Mesendoderm (in vitro differentiated cells): ENCODE data around the gene POU2AF2.
"Not testable (repeated sequence)": the region's sequence is repeated elsewhere in the genome, so short reads cannot be mapped to it uniquely, and the experiment has no call there.

Source experiments
- DNase-seq: peaks from one replicate; pipeline ENCODE4 v3.0.0; 2013
- H2AK5ac ChIP-seq: 2 replicates; pipeline ENCODE4 v1.6.1; 2013; ENCODE audit warnings: low read length, inconsistent platforms
- H2BK120ac ChIP-seq: 2 replicates; pipeline ENCODE4 v1.6.1; 2013; ENCODE audit warnings: low read depth, mild to moderate bottlenecking, low read length, moderate library complexity, mixed read lengths
- H2BK15ac ChIP-seq: replicated peaks from 2 replicates; pipeline ENCODE4 v1.6.1; 2013; ENCODE audit warnings: low read depth, mild to moderate bottlenecking, moderate library complexity
- H2BK5ac ChIP-seq: 2 replicates; pipeline ENCODE4 v1.6.1; 2013; ENCODE audit warnings: low read length, inconsistent platforms
- H3K18ac ChIP-seq: 2 replicates; pipeline ENCODE4 v1.6.1; 2013; ENCODE audit warnings: mild to moderate bottlenecking, low read length, mixed read lengths
- H3K23ac ChIP-seq: one replicate; pipeline ENCODE4 v1.6.1; 2013; ENCODE audit warnings: low read length
- H3K27ac ChIP-seq: 2 replicates; pipeline ENCODE4 v1.5.1; 2013; ENCODE audit warnings: low read depth, mild to moderate bottlenecking, inconsistent platforms, low read length, moderate library complexity
- H3K27me3 ChIP-seq: 2 replicates; pipeline ENCODE4 v1.6.1; 2013; ENCODE audit warnings: low read length, control low read depth, mild to moderate bottlenecking, inconsistent platforms; ENCODE audit not compliant: insufficient read depth, poor library complexity
- H3K36me3 ChIP-seq: 2 replicates; pipeline ENCODE4 v1.6.1; 2013; ENCODE audit warnings: low read length, inconsistent platforms; ENCODE audit not compliant: control insufficient read depth, insufficient read depth
- H3K4ac ChIP-seq: one replicate; pipeline ENCODE4 v1.6.1; 2013; ENCODE audit warnings: low read depth, mild to moderate bottlenecking, low read length, moderate library complexity
- H3K4me1 ChIP-seq: 2 replicates; pipeline ENCODE4 v1.6.1; 2013; ENCODE audit warnings: low read depth, low read length, inconsistent platforms; ENCODE audit not compliant: control insufficient read depth
- H3K4me2 ChIP-seq: 2 replicates; pipeline ENCODE4 v1.6.1; 2013; ENCODE audit warnings: low read length
- H3K4me3 ChIP-seq: 2 replicates; pipeline ENCODE4 v1.5.1; 2013; ENCODE audit warnings: mild to moderate bottlenecking, low read length
- H3K56ac ChIP-seq: one replicate; pipeline ENCODE4 v1.6.1; 2013; ENCODE audit warnings: low read length
- H3K79me1 ChIP-seq: 2 replicates; pipeline ENCODE4 v1.6.1; 2013; ENCODE audit warnings: low read length, inconsistent platforms
- H3K79me2 ChIP-seq: 2 replicates; pipeline ENCODE4 v1.6.1; 2013; ENCODE audit warnings: mild to moderate bottlenecking, low read length; ENCODE audit not compliant: control insufficient read depth, insufficient read depth
- H3K9ac ChIP-seq: 2 replicates; pipeline ENCODE4 v1.6.1; 2013; ENCODE audit warnings: low read length, inconsistent platforms
- H4K5ac ChIP-seq: one replicate; pipeline ENCODE4 v1.6.1; 2013; ENCODE audit warnings: low read length
- H4K8ac ChIP-seq: one replicate; pipeline ENCODE4 v1.6.1; 2013; ENCODE audit warnings: low read depth, mild to moderate bottlenecking, control low read depth, low read length, moderate library complexity
- WGBS: extraction: QIAGEN DNeasy Blood & Tissue Kit; methylation state at CpG from one replicate; pipeline ENCODE4 v1.1.7; 2013; ENCODE audit warnings: low lambda C conversion rate, missing lambda C conversion rate; ENCODE audit not compliant: insufficient coverage; ENCODE audit errors: extremely low coverage; 5-methylcytosine and 5-hydroxymethylcytosine counted together

POU2AF2 gene

GRCh38 chr11:111310723-111311122, 65.2 kb downstream of the POU2AF2 start:
- no peaks in the 10 kb centered on the region for H3K79me1 ChIP-seq
- no peaks in the 10 kb centered on the region for H3K27me3 ChIP-seq
- no peak overlapping the region for H3K9ac ChIP-seq
- H3K4ac ChIP-seq = no peak overlapping the region
- H4K8ac ChIP-seq = no peak overlapping the region
- no peak overlapping the region for H4K5ac ChIP-seq
- WGBS = no CpG with 5 or more reads among the region's 6 CpGs
- no peak overlapping the region for H3K56ac ChIP-seq
- no peak overlapping the region for H3K4me2 ChIP-seq
- no peak overlapping the region for H3K4me3 ChIP-seq
- H3K4me1 ChIP-seq = no peaks in the 10 kb centered on the region
- H2BK15ac ChIP-seq = no peak overlapping the region
- H2BK5ac ChIP-seq = no peak overlapping the region
- H3K27ac ChIP-seq = no peak overlapping the region
- no peak overlapping the region for H3K18ac ChIP-seq
- H2BK120ac ChIP-seq = no peak overlapping the region
- H3K36me3 ChIP-seq = no peaks in the 10 kb centered on the region
- no peaks in the 10 kb centered on the region for H3K79me2 ChIP-seq
- H2AK5ac ChIP-seq = no peak overlapping the region
- DNase-seq = no peak
- no peak overlapping the region for H3K23ac ChIP-seq

GRCh38 chr11:111312076-111312475, 66.6 kb downstream of the POU2AF2 start:
- no peak for DNase-seq

GRCh38 chr11:111319296-111319695, 73.8 kb downstream of the POU2AF2 start:
- Histone ChIP-seq H2BK120ac (no peak overlapping the region), H3K4me3 (no peak overlapping the region), H2BK5ac (no peak overlapping the region), H3K79me1 (no peaks in the 10 kb centered on the region), H3K27me3 (no peaks in the 10 kb centered on the region), H3K79me2 (no peaks in the 10 kb centered on the region), H3K27ac (no peak overlapping the region), H3K18ac (no peak overlapping the region), H2BK15ac (no peak overlapping the region), H3K4me2 (no peak overlapping the region), H3K36me3 (no peaks in the 10 kb centered on the region), H3K9ac (no peak overlapping the region), H4K8ac (no peak overlapping the region), H3K4me1 (no peaks in the 10 kb centered on the region), H4K5ac (no peak overlapping the region), H3K23ac (no peak overlapping the region), H3K56ac (no peak overlapping the region), H3K4ac (no peak overlapping the region), H2AK5ac (no peak overlapping the region)
- DNase-seq = no peak
- WGBS = no CpG with 5 or more reads among the region's 6 CpGs

More at GRCh38 chr11:111312076-111312475, 66.6 kb downstream of the POU2AF2 start:
- no peak overlapping the region for H2BK5ac ChIP-seq
- no peak overlapping the region for H3K4me2 ChIP-seq
- H3K36me3 ChIP-seq = no peaks in the 10 kb centered on the region
- H4K5ac ChIP-seq = no peak overlapping the region
- H3K23ac ChIP-seq = no peak overlapping the region
- H2BK15ac ChIP-seq = no peak overlapping the region
- H3K4me3 ChIP-seq = no peak overlapping the region
- H2AK5ac ChIP-seq = no peak overlapping the region
- no peaks in the 10 kb centered on the region for H3K79me1 ChIP-seq
- H3K18ac ChIP-seq = no peak overlapping the region
- no peak overlapping the region for H3K27ac ChIP-seq
- no peak overlapping the region for H2BK120ac ChIP-seq
- H3K27me3 ChIP-seq = no peaks in the 10 kb centered on the region
- no peak overlapping the region for H4K8ac ChIP-seq
- H3K4ac ChIP-seq = no peak overlapping the region
- no CpG with 5 or more reads among the region's 1 CpG for WGBS
- no peaks in the 10 kb centered on the region for H3K79me2 ChIP-seq
- H3K9ac ChIP-seq = no peak overlapping the region
- H3K56ac ChIP-seq = no peak overlapping the region
- no peaks in the 10 kb centered on the region for H3K4me1 ChIP-seq

GRCh38 chr11:111320199-111320598, 74.7 kb downstream of the POU2AF2 start:
- H2BK5ac ChIP-seq, H3K4me2 ChIP-seq, H3K4me1 ChIP-seq, H3K4ac ChIP-seq, H3K27ac ChIP-seq, H3K27me3 ChIP-seq, H3K9ac ChIP-seq, H3K23ac ChIP-seq, H3K79me1 ChIP-seq, H2AK5ac ChIP-seq, H3K36me3 ChIP-seq, H2BK15ac ChIP-seq, H3K79me2 ChIP-seq, DNase-seq, H2BK120ac ChIP-seq, H3K56ac ChIP-seq, H3K4me3 ChIP-seq, H3K18ac ChIP-seq, H4K8ac ChIP-seq, H4K5ac ChIP-seq: not testable (repeated sequence)
- no CpG with 5 or more reads among the region's 6 CpGs for WGBS

GRCh38 chr11:111320728-111321568, 75.4 kb downstream of the POU2AF2 start:
- Histone ChIP-seq H2AK5ac (no peak overlapping the region), H3K4ac (no peak overlapping the region), H3K27me3 (no peaks in the 10 kb centered on the region), H3K4me2 (no peak overlapping the region), H3K79me2 (no peaks in the 10 kb centered on the region), H3K9ac (no peak overlapping the region), H2BK120ac (no peak overlapping the region), H4K8ac (no peak overlapping the region), H3K56ac (no peak overlapping the region), H2BK15ac (no peak overlapping the region), H2BK5ac (no peak overlapping the region), H4K5ac (no peak overlapping the region), H3K36me3 (no peaks in the 10 kb centered on the region), H3K4me1 (no peaks in the 10 kb centered on the region), H3K79me1 (no peaks in the 10 kb centered on the region), H3K4me3 (no peak overlapping the region), H3K23ac (no peak overlapping the region), H3K27ac (no peak overlapping the region), H3K18ac (no peak overlapping the region)
- peak; percentile 44 for DNase-seq
- WGBS = no CpG with 5 or more reads among the region's 5 CpGs

GRCh38 chr11:111322534-111322933, 77.0 kb downstream of the POU2AF2 start:
- no peaks in the 10 kb centered on the region for H3K79me1 ChIP-seq
- WGBS = no CpG with 5 or more reads among the region's 2 CpGs
- no peak overlapping the region for H3K4ac ChIP-seq
- H3K27ac ChIP-seq = no peak overlapping the region
- H2BK15ac ChIP-seq = no peak overlapping the region
- no peaks in the 10 kb centered on the region for H3K36me3 ChIP-seq
- H3K4me2 ChIP-seq = no peak overlapping the region
- no peak overlapping the region for H3K18ac ChIP-seq
- no peak overlapping the region for H2BK5ac ChIP-seq
- no peaks in the 10 kb centered on the region for H3K4me1 ChIP-seq
- H3K4me3 ChIP-seq = no peak overlapping the region
- H3K27me3 ChIP-seq = no peaks in the 10 kb centered on the region
- no peak overlapping the region for H3K56ac ChIP-seq
- H3K9ac ChIP-seq = no peak overlapping the region
- H2BK120ac ChIP-seq = no peak overlapping the region
- H2AK5ac ChIP-seq = no peak overlapping the region
- H3K79me2 ChIP-seq = no peaks in the 10 kb centered on the region
- no peak overlapping the region for H4K5ac ChIP-seq
- H4K8ac ChIP-seq = no peak overlapping the region
- no peak overlapping the region for H3K23ac ChIP-seq
- DNase-seq = no peak
